H1 (cell line): ENCODE data around the gene KIAA1755. TPM values are rescaled to one million over a fixed set of nuclear protein-coding genes. Genes with fewer than 3 reads are reported as not detected.

Experiments used
- polyA plus RNA-seq, 7 experiments: library from polyadenylated mRNA; depleted of rRNA in 3 of 7; stranded (reverse) in 5 of 7; unstranded in 2 of 7; fragments of >200 nt in 5 of 7; fragments of 200-250 nt in 2 of 7; gene quantifications; 1 replicate in 5 of 7; 2 replicates in 1 of 7; 4 replicates in 1 of 7; pipeline versions ENCODE4 v1.2.1 to v1.2.3, GENCODE V29; 2011 to 2013; ENCODE audit warnings: missing spikeins in 2 of 7, mixed read lengths in 2 of 7
- total RNA-seq: library from RNA; stranded (reverse); fragmentation: NEBNext Ultra II Directional; extraction: Animal tissue kit (Norgen Biotek cat#: 25700); gene quantifications from 2 replicates; pipeline ENCODE4 v1.2.1, GENCODE V29; 2021
- TF ChIP-seq, protein P1 (sequence below): fragments of 300-600 bp; sonication (generic); IDR thresholded peaks from 2 replicates; pipeline ENCODE4 v1.7.1; 2012; ENCODE audit warnings: low read length, moderate library complexity, mild to moderate bottlenecking, inconsistent platforms; ENCODE audit not compliant: insufficient replicate concordance

KIAA1755 gene
- total and polyA plus RNA-seq, 2 of the 8 experiments (the other 6 are each of a cell fraction or from before 2014, with no cell fraction given): 0.23 TPM; not detected in 1

DNA sequence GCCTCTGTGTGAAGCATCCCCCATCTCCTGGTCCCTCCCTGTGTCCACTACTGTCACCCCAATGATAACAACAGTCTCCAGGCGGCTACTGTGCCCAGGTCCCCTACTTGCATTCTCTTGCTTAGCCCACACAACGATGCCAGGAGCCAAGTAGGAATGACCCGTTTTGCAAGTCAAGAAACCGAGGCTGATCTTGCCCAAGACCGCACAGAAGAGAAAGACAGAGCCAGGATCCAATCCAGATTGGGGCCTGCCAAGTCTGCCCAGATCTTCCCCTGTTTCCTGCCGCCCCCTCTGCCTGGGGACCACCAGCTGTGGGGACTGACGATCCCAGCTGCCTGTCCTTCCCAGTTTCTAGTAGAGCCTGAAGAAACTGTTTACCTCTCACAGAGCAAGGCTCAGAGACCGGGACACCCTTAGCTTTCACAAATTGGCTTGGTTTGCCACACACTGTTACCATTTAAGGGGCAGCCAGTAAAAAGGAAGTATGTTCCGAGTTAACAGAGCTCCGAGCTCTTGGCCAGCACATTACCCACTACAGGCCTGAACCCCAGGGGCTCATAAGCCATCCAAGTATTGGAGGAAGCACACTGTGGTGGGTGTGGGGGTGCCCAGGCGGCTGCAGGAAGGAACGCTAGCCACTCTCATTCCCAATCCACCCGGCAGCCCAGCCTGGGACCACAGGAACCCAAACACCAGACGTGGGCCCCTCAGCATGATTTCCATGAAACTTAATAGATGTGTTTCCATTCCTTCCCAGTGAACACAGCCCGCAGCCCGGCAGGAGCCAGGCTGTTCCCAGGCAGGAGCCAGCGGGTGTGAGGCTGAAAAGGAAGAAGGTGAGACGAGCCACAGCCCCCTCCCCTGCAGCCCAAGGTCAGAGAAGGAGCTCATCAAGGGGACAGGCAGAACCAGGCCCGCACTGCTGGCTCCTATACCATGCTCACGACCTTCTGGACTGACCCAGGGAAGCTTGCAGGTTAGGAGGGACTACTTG lies 7.9 kb downstream of the KIAA1755 start (continued):
- TF ChIP-seq, protein P1, sequence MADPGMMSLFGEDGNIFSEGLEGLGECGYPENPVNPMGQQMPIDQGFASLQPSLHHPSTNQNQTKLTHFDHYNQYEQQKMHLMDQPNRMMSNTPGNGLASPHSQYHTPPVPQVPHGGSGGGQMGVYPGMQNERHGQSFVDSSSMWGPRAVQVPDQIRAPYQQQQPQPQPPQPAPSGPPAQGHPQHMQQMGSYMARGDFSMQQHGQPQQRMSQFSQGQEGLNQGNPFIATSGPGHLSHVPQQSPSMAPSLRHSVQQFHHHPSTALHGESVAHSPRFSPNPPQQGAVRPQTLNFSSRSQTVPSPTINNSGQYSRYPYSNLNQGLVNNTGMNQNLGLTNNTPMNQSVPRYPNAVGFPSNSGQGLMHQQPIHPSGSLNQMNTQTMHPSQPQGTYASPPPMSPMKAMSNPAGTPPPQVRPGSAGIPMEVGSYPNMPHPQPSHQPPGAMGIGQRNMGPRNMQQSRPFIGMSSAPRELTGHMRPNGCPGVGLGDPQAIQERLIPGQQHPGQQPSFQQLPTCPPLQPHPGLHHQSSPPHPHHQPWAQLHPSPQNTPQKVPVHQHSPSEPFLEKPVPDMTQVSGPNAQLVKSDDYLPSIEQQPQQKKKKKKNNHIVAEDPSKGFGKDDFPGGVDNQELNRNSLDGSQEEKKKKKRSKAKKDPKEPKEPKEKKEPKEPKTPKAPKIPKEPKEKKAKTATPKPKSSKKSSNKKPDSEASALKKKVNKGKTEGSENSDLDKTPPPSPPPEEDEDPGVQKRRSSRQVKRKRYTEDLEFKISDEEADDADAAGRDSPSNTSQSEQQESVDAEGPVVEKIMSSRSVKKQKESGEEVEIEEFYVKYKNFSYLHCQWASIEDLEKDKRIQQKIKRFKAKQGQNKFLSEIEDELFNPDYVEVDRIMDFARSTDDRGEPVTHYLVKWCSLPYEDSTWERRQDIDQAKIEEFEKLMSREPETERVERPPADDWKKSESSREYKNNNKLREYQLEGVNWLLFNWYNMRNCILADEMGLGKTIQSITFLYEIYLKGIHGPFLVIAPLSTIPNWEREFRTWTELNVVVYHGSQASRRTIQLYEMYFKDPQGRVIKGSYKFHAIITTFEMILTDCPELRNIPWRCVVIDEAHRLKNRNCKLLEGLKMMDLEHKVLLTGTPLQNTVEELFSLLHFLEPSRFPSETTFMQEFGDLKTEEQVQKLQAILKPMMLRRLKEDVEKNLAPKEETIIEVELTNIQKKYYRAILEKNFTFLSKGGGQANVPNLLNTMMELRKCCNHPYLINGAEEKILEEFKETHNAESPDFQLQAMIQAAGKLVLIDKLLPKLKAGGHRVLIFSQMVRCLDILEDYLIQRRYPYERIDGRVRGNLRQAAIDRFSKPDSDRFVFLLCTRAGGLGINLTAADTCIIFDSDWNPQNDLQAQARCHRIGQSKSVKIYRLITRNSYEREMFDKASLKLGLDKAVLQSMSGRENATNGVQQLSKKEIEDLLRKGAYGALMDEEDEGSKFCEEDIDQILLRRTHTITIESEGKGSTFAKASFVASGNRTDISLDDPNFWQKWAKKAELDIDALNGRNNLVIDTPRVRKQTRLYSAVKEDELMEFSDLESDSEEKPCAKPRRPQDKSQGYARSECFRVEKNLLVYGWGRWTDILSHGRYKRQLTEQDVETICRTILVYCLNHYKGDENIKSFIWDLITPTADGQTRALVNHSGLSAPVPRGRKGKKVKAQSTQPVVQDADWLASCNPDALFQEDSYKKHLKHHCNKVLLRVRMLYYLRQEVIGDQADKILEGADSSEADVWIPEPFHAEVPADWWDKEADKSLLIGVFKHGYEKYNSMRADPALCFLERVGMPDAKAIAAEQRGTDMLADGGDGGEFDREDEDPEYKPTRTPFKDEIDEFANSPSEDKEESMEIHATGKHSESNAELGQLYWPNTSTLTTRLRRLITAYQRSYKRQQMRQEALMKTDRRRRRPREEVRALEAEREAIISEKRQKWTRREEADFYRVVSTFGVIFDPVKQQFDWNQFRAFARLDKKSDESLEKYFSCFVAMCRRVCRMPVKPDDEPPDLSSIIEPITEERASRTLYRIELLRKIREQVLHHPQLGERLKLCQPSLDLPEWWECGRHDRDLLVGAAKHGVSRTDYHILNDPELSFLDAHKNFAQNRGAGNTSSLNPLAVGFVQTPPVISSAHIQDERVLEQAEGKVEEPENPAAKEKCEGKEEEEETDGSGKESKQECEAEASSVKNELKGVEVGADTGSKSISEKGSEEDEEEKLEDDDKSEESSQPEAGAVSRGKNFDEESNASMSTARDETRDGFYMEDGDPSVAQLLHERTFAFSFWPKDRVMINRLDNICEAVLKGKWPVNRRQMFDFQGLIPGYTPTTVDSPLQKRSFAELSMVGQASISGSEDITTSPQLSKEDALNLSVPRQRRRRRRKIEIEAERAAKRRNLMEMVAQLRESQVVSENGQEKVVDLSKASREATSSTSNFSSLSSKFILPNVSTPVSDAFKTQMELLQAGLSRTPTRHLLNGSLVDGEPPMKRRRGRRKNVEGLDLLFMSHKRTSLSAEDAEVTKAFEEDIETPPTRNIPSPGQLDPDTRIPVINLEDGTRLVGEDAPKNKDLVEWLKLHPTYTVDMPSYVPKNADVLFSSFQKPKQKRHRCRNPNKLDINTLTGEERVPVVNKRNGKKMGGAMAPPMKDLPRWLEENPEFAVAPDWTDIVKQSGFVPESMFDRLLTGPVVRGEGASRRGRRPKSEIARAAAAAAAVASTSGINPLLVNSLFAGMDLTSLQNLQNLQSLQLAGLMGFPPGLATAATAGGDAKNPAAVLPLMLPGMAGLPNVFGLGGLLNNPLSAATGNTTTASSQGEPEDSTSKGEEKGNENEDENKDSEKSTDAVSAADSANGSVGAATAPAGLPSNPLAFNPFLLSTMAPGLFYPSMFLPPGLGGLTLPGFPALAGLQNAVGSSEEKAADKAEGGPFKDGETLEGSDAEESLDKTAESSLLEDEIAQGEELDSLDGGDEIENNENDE: no peak
